HG02885 (cell line): Measurements from ENCODE around the gene DDX49.
A peak's percentile ranks its signal among the peaks of the same experiment; 100 is the strongest.
"Not testable (repeated sequence)": the region's sequence is repeated elsewhere in the genome, so short reads cannot be mapped to it uniquely, and the experiment has no call there.

Experiments used
- ATAC-seq: cut with Tn5 transposase; IDR thresholded peaks from one replicate; pipeline ENCODE4 v1.9.1; 2021; ENCODE audit warnings: mild to moderate bottlenecking; ENCODE audit not compliant: unreplicated experiment, poor library complexity

Gene DDX49

DNA sequence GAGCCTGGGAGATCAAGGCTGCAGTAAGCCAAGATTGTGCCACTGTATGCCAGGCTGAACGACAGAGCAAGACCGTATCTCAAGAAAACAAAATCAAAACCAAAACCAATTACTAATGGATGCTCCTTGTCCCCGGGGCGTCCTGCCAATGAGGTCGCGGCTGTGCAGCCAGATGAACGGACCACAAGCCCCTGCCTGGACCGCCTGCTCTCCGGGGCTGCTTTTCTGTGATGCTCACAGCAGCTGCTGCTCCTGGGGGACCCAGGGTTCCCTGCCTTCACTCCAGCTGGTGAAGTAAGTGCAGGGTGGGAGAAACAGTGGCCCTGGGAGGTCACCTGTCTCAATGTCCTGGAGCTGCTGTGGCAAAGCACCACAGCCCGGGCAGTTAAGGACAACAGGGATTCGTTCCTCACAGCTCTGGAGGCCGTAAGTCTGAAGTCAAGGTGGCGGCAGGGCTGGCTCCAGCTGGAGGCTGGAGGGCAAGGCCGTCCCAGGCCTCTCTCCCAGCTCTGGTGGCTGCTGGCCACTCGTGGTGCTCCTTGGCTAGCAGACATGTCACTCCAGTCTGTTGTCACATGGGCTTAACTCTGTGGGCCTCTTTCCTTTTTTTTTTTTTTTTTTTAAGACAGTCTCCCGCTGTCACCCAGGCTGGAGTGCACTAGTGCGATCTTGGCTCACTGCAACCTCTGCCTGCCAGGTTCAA lies 10.4 kb upstream of the DDX49 start:
- no peak for ATAC-seq

DNA sequence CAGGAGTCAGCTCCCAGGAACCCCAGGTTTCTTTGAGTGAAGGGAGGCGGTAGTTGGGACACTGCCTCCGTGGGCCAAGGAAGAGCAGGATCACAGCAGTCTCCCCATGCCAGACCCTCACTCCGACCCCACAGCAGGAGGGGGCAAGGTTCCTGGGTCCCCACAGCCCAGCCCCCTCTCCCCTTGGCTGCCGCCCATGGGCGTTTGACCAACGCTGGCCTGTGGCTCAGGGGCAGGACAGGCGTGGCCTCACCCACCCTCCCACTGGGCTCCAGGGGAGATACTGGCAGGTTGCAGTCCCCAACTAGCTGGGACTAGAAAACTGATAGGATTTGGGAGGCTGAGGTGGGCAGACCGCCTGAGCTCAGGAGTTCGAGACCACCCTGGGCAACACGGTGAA lies 9.5 kb upstream of the DDX49 start:
- no peak for ATAC-seq

DNA sequence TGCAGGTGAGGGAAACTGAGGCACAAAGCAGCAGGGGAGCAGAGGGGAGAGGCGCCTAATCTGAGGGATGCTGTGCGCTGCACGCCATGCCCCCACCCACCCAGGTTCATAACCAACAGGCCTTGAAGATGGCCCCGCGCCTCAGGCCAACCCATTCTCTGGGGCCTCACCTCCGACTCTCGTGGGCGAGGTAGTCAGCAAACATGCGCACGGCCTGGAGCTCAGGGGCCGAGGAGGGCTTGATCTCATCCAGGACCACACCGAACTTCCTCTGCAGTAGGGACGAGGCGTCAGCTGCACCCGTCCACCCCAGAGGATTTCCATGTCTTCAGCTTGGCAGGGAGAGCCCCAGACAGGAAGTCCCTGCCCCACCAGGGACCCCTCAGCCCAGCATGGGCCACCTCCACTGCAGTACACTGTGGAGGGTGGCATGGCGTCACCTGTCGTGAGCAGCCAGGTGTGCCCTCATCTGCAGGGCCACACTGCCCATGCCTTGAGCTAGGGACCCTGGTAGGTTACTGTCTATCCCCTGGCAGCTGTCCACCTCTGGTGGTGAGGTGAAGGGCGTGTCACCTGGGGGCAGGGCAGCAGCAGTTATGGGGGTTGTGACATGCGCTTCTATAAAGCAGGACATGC lies 8.6 kb upstream of the DDX49 start:
- no peak for ATAC-seq

DNA sequence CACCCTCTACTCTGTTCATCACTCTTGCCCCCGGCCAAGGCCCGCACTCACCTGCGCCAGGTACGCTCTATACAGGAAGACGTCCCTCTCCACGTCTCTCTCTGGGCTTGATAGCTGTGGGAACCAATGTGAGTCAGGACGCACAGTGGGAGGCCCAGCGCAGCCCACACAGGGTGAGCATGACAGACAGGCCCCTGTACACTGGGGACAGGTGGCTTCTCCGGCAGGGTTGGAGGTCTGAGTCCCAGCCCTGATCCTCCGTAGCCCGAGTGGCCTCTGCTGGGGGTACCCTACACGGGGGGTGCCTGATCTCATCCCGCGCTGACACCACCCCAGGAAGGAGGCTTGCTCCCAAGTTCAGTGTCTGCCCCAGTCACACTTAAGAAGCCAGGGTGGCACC lies 6.6 kb upstream of the DDX49 start:
- ATAC-seq: no peak

DNA sequence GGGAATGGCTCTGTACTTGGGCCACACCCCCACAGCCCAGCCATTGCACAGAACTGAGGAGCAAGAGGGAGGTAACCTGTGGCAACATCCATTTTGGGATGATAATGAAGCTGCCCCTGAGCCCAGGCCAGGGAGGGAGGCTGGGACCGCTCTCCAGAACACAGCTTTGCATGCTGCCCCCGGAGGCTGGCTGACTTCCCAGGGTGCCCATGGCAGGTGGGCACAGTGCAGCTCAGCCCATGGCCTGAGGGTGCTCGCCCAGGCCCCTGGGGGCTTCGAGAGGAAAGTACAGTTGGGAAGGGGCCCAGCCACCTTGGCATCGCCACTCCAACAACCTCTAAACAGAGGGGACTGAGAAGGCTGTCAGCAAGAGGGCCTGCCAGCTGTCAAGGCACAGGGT lies 6.0 kb upstream of the DDX49 start:
- ATAC-seq: no peak

DNA sequence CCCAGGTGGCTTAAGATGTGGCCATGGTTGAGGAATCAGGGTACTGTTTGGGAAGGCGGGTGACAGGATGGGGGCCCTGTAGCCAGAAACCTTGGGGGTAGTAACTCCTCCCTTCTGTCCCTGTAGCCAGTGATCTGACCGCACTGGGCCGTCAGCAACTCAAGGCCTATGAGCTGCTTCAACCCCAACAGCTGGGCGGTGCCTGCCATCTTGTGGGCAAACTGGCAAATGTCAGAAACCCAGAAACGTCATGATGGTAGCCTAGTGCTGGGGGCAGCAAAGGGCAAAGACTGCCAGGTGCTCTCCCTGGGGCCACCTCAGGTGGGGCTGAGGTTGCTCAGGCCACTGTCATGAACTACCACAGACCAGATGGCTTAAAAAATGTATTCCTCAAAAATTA lies 3.9 kb upstream of the DDX49 start:
- no peak for ATAC-seq

DNA sequence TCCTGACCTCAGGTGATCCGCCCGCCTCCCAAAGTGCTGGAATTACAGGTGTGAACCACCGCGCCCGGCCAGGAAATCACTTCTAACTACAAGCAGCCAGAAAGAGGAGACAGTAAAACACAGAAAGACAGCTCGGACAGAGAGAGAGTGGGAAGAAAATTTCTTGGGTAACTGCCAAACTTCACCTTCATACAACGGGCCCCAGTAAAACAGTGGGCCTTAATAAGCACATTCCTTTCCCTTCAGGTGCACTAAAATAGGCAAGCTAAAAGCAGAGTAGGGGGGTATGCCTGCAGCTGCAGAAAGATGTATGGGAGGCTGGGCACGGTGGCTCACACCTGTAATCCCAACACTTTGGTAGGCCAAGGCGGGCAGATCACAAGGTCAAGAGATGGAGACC lies 1.9 kb upstream of the DDX49 start:
- not testable (repeated sequence) for ATAC-seq

DNA sequence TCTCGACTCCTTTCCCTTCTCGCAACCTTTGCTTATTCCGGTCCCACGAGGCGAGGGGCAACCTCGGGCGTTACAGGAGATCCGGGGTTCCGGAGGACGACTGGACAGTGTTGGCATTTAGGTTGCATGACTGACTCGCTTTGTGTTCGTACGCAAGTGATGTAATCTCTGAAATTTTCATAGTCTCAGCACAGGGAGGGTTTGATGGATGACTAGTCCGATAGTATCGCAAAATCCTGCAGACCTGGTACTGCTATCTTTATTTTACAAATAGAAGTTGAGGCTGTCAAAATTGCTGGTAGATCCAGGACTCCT lies 342 bp downstream of the DDX49 start:
- no peak for ATAC-seq

DNA sequence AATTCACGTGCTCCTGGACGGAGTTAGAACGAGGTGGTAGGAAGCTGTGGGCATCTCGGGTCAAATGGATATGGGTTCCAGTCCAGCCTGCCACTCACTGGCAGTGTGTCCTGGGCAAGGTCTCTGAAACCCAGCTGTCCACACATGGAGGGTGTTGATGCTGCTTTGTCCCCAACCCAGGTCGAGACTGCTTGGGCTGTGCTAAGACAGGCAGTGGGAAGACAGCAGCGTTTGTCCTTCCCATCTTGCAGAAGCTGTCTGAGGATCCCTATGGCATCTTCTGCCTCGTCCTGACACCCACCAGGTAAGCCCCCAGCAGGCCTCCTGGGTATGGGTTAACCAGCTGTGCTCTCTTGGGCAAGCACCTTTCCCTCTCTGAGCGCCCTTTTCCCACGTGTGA lies 885 bp downstream of the DDX49 start:
- no peak for ATAC-seq

DNA sequence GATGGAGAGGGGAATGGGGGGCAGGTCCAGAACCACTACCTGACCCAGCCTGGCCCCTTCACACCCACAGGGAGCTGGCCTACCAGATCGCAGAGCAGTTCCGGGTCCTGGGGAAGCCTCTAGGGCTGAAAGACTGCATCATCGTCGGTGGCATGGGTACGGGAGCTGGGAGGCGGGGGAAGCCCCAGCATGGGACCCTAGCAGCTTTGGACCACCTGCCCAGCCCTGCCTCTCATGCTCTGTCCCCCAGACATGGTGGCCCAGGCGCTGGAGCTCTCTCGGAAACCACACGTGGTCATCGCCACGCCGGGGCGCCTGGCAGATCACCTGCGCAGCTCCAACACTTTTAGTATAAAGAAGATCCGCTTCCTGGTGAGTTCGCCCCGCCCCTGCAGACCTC lies 2.1 kb downstream of the DDX49 start:
- ATAC-seq: no peak

DNA sequence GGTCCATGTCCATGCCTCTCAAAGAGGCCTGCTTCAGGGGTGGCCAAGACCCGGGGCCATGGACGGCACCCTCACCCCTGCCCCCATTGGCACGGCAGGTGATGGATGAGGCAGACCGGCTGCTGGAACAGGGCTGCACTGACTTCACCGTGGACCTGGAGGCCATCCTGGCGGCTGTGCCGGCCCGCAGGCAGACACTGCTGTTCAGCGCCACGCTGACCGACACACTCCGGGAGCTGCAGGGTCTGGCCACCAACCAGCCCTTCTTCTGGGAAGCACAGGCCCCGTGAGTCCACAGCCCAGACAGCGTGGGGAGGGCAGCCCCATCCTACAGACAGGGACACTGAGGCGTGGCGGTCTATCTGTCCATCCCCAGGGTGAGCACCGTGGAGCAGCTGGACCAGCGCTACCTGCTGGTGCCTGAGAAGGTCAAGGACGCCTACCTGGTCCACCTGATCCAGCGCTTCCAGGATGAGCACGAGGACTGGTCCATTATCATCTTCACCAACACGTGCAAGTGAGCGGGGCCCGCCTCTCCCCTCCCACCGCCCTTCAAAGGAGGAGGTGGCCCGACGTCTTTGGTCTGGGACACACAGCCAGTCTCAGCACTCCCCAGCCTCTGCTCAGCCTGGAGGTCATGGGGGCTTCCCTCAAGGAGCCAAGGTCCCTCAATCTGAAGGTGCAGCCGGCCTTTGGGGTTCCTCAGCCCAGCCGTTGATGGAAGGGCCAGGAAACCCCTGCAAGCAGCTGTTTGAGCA lies 2.9 kb downstream of the DDX49 start:
- ATAC-seq: no peak

DNA sequence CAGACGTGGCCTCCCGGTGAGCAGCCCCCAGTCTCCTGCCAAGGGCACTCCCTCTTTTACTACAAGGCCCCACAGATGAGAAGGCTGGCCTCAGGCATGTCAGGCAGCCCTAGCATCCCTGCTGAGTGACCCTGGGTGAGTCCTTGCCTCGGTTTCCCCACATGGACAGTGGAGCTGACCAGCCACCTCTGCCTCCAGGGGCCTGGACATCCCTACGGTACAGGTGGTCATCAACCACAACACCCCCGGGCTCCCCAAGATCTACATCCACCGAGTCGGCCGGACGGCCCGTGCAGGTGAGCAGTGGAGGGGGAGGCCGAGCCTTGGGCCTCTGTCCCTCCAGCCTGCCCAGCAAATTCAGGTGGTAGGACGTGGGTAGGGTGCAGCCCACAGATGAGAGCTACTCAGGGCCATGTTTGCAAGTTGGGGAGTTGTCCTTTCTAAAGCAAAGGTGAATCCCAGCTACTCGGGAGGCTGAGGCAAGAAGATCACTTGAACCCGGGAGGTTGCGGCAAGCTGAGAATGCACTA lies 5.2 kb downstream of the DDX49 start:
- ATAC-seq: no peak

DNA sequence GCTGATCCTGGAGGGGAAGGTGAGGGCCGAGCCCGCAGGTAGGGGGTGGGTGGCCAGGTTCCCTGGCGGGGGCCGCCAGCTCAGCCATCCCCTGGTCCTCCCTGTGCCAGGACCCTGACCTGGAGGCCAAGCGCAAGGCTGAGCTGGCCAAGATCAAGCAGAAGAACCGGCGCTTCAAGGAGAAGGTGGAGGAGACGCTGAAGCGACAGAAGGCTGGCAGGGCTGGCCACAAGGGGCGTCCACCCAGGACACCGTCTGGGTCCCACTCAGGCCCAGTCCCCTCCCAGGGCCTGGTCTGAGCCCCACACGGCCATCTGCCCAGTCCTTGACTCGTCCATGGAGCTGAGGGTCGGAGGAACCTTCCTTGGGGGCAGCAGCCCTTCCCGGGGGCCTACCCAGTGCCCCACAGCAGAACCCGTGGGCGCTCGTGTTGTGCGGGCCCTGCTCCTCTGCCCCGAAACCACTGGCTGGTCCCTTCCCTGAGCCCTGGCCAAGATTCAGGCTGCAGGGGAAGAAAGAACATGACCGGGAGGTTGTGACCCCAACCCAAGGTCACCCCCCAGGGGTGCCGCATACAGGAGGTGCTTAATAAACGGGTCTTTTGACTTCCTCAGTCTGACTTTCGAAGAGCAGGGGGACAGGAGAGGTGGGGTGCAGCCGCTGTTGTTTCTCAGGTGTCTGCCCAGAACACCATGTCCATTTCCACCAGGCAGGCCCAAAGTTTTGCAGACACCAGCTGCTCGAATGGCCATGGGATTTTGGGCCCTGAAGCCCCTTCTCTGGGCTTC lies 8.7 kb downstream of the DDX49 start:
- ATAC-seq: no peak

DNA sequence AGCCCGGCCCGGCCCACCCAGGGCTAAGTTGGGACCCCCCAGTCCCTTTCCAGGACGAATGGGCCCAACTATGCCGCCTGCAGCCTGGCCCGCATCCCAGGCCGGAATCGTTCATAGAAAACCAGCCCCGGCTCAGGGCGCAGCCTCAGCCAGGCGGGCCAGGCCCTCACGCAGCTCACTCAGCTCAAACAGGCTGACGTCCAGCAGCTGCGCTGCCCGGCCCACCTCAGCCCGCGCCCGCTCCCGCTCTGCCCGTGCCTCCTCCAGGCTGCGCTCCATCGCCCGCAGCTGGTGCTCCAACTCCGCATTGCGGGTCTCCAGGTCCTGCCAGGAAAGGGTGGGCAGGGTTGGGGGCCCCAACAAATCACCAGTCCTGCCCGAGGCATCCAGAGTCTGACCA lies 9.8 kb downstream of the DDX49 start:
- ATAC-seq: no peak

DNA sequence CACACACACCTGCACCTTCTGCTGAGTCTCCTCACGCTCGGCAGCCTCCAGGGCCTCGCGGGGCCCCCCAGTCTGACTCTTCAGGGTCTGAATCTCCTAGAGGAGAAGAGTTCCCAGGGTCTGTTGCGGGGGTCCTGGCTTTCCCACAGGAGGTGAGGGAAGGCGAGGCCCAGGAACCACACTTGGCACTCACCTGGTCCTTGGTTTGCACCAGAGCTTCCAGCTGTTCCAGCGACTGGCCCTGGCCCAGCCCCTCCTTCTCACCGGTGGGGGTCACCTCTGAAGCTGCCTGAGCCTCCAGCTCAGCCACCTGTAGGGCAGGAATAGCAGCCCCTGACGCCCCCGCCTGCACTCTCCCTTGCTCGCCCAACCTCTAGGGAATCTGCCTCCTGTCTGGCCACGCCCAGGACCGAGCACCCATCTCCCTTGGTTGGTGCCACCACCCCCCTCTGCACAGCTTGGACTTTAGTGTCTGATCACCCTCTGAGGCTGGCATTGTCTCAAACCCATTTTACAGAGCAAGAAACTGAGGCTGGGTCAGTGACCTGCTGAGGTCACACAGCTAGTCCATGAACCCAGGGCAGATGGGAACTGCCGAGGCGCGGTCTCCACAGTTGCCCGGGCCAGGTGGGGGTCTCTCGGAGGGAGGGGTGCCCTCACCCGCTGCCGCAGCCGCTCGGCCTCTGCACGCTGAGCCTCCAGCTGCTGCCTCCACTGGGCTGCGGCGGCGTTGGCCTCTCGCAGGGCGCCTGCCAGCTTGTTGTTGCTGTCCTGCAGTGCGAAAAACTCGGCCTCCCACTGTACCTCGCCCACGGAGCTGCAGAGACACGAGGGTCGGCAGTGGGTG lies 12.0 kb downstream of the DDX49 start:
- no peak for ATAC-seq

DNA sequence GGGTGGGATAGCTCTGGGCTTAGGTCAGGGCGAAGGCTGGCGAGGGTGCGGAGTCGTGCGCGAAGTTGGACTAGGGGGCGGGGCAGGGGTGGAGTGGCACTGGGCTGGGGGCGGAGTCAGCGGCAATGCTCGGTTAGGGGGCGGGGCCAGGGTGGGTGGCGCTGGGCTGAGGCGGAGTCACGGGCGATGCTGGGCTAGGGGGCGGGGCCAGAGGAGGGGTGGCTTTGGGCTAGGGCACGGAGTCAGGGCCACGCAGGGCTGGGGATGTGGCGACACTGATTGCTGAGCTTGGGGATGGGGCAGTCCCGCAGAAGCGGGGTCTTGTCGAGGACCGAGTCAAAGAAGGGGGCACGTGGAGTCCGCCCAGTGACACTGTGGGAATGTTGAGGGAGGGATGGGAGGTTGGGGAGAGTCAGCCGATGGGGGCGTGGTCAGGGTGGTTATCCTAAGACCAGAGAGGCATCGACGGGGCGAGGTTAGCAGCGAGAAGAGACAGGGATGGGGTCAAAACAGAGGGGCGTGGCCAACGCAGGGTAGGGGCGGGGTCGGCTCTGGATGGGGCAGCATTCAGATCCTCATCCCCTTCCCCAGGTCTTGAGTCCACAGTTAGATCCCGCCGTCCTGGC lies 12.8 kb downstream of the DDX49 start:
- peak; percentile 64 for ATAC-seq

DNA sequence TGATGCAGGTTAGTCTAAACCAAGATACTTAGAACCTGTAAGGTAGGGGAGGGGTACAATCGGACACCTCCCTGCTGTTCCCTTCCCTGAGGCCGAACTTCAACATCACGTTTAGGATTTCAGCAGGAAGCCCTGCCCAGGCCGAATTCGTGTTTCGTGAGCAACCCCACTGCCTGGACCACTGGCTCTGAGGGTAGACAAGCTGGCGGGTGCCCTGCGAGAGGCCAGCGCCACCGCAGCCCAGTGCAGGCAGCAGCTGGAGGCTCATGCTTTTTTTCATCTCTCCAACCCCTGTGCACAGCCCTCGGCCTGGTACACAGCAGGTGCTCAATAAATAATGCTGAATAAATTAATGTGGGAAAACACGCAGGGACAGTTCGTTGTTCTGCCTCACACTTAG lies 13.8 kb downstream of the DDX49 start:
- ATAC-seq: no peak

DNA sequence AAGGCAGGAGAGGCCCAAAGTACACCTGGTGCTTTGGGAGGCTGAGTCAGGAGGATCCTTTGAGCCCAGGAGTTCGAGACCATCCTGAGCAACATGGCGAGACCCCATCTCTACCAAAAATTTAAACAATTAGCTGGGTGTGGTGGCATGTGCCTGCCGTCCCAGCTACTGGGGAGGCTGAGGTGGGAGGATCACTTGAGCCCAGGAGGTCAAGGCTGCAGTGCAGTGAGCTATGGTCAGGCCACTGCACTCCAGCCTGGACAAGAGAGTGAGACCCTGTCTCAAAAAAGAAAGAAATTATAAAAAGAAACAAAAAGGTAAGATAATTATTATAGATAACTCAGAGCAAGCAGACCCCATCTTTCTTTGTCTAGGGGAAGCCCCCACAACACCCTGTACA lies 19.6 kb downstream of the DDX49 start:
- no peak for ATAC-seq

DNA sequence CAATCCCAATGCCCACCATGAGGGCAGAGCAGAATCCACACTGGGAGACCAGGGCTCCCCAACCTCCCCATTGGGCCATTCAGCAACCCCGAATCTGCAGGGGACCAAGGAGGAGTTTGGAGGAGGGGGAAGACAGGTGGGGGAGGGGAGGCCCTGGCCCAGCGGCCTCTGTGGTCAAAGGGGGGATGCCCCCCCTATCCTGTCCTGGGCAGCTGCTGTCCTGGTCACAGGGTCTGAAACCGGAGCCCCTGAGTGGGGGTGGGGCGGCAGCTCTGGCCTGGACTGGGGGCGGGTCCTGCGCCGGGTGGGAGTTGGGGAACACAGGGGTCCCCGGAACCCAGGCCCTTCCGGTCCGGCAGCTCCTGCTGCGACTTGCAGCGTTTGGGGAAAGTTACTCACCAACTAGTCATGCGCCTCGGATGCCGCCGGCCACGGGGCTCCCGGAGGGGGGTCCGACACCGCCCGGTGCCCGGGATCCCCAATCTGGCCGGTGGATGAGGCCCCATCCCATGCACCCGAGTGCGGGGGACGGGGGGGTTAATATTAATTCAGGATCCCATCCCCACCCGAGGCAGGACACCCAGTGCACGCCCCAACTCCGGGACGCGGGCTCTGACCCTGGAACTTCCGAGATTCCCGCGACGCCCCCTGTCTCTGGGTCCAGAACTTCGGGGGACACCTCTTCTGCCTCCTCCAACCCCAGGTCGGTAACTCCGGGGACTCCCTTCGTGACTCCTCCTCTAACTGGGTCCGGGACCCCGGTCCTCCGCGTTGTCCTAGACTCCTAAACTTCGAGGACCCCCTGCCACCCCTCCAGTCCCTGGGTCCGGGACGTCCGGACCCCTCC lies 20.6 kb downstream of the DDX49 start:
- ATAC-seq: no peak
